Glomerular visceral epithelial cell (primary cell): Measurements from ENCODE around the gene NARS2.
"Not testable (repeated sequence)": the region's sequence is repeated elsewhere in the genome, so short reads cannot be mapped to it uniquely, and the experiment has no call there.

Experiments
- DNase-seq: peaks from one replicate; pipeline ENCODE4 v3.0.0-alpha.2; 2016; ENCODE audit errors: extremely low spot score

NARS2 gene

GRCh38 chr11:78489184-78489583 lies 85.5 kb downstream of the NARS2 start:
- no peak for DNase-seq

- DNase-seq = no peak
Measured at GRCh38 chr11:78478536-78478935, 96.1 kb downstream of the NARS2 start.

- DNase-seq = no peak
Measured at GRCh38 chr11:78476066-78476465, 98.6 kb downstream of the NARS2 start.

GRCh38 chr11:78474451-78474850 lies 100.2 kb downstream of the NARS2 start:
- no peak for DNase-seq

- no peak for DNase-seq
Measured at GRCh38 chr11:78472905-78473304, 101.8 kb downstream of the NARS2 start.

- DNase-seq = no peak
Measured at GRCh38 chr11:78472382-78472781, 102.3 kb downstream of the NARS2 start.

GRCh38 chr11:78470861-78471442 lies 103.7 kb downstream of the NARS2 start:
- DNase-seq = no peak

- no peak for DNase-seq
Measured at GRCh38 chr11:78469896-78470295, 104.8 kb downstream of the NARS2 start.

GRCh38 chr11:78467931-78468330 lies 106.7 kb downstream of the NARS2 start:
- DNase-seq = no peak

GRCh38 chr11:78467370-78467769 lies 107.3 kb downstream of the NARS2 start:
- DNase-seq = no peak

- DNase-seq = no peak
Measured at GRCh38 chr11:78465169-78465942, 109.3 kb downstream of the NARS2 start.

- DNase-seq = not testable (repeated sequence)
Measured at GRCh38 chr11:78464787-78465168, 109.9 kb downstream of the NARS2 start.

GRCh38 chr11:78460471-78460870 lies 114.2 kb downstream of the NARS2 start:
- no peak for DNase-seq

GRCh38 chr11:78459738-78460137 lies 114.9 kb downstream of the NARS2 start:
- DNase-seq = no peak

GRCh38 chr11:78457448-78457847 lies 117.2 kb downstream of the NARS2 start:
- DNase-seq = no peak

- DNase-seq = no peak
Measured at GRCh38 chr11:78453140-78453935, 121.3 kb downstream of the NARS2 start.

- no peak for DNase-seq
Measured at GRCh38 chr11:78451371-78452150, 123.1 kb downstream of the NARS2 start.

- no peak for DNase-seq
Measured at GRCh38 chr11:78450866-78451265, 123.8 kb downstream of the NARS2 start.

GRCh38 chr11:78449866-78450265 lies 124.8 kb downstream of the NARS2 start:
- DNase-seq = no peak

GRCh38 chr11:78446210-78446609 lies 128.5 kb downstream of the NARS2 start:
- no peak for DNase-seq

- no peak for DNase-seq
Measured at GRCh38 chr11:78444726-78445125, 129.9 kb downstream of the NARS2 start.

- DNase-seq = no peak
Measured at GRCh38 chr11:78441956-78442355, 132.7 kb downstream of the NARS2 start.
